Esophagus muscularis mucosa (tissue), 4 donors: ENCODE data around the gene IL18RAP.

Source experiments
- CTCF ChIP-seq, 3 experiments: fragments of 200-600 bp in 2 of 3; fragments of 450-650 bp in 1 of 3; sonication (generic) in 2 of 3; IDR thresholded peaks; one replicate each; pipeline ENCODE4 v1.5.1; 2017 to 2019; ENCODE audit warnings: antibody characterized with exemption in 3 of 3, mild to moderate bottlenecking in 2 of 3, moderate library complexity in 1 of 3
- EP300 ChIP-seq: sonication (generic); formaldehyde crosslinking; IDR thresholded peaks from one replicate; pipeline ENCODE4 v1.6.1; 2017; ENCODE audit warnings: antibody characterized with exemption
- POLR2A ChIP-seq: fragments of 450-650 bp; IDR thresholded peaks from one replicate; pipeline ENCODE4 v1.6.1; 2017; ENCODE audit warnings: antibody characterized with exemption, moderate library complexity, mild to moderate bottlenecking, low read depth
- POLR2AphosphoS5 ChIP-seq, 2 donors: sonication (generic); formaldehyde crosslinking; IDR thresholded peaks; one replicate each; pipeline ENCODE4 v1.6.1; 2017; ENCODE audit warnings: antibody characterized with exemption in 2 of 2

- TF ChIP-seq CTCF (IDR thresholded peaks at IDR 0.05) (no peak), EP300 (no peak), POLR2A (no peak), POLR2AphosphoS5 (IDR thresholded peaks at IDR 0.05) (no peak)
These were observed 835 bp upstream of the IL18RAP start for GRCh38 chr2:102421890-102422759.
